ENCODE results near the gene CD200R1. TPM values are rescaled to one million over a fixed set of nuclear protein-coding genes. Genes with fewer than 3 reads are reported as not detected.

The CD200R1 gene
- total and polyA plus RNA-seq, 2 of the 8 experiments (the other 6 are each of a cell fraction or from before 2014, with no cell fraction given) = 0.02 TPM; not detected in 1

DNA sequence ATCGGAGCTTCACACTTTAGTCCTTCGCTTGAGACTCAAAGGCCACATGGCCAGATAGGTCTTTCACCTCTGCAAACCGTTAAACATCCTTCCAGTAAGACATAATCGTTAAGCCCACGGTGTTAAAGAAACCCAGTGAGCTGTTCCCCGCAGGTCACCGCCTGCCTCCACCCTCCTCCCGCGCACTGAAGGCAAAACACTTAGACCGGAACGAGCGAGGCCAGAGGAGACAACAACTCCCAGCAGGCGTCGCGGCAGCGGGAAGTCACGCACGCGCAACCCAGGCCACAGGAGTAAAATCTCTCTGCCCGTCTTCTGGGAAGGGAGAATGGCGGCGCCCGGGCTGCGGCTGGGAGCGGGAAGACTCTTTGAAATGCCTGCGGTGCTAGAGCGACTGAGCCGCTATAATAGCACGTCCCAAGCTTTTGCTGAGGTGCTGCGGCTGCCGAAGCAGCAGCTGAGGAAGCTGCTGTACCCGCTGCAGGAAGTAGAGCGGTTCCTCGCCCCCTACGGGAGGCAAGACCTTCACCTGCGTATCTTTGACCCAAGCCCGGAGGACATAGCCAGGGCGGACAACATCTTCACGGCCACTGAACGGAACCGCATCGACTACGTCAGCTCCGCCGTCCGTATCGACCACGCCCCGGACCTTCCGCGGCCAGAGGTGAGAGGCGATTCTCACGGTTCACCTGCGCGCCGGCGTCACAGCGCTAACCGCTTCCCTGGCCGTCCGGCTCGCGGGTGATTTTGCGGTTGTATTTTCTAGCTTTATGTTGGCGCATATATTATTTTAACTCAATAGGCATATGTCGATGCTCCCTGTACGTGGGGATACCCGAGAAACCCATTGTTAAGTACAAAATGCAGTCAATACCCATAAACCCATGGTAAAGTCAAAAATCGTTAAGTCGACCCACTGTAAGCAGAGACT, 16.0 kb upstream of the CD200R1 start, which contains the start of gene GTPBP8 (continued):
- 0 out of 2 replicates have a peak, but pooled peaks have one; percentile 24 for TF ChIP-seq ATF2 (IDR thresholded peaks at IDR 0.05; ENCODE audit: low read length)
- peak; percentile 25 to 46; a peak in 2 of 4 replicates for TF ChIP-seq HDAC2 (IDR thresholded peaks at IDR 0.05; ENCODE audit: borderline replicate concordance in 1 of 2, low read depth in 2 of 2, low read length in 2 of 2)
- TF ChIP-seq BACH1 (IDR thresholded peaks at IDR 0.05; ENCODE audit: low read length) = peak; percentile 55
- no peak for TF ChIP-seq CHD7 (IDR thresholded peaks at IDR 0.05; ENCODE audit: insufficient replicate concordance, low read length)
- TF ChIP-seq SP1 (IDR thresholded peaks at IDR 0.05; ENCODE audit: low read depth, low read length) = peak; percentile 43; the same call in 1 of the 2 replicates
- TF ChIP-seq KDM1A (IDR thresholded peaks at IDR 0.05; ENCODE audit: borderline replicate concordance, low read length) = no peak
- TF ChIP-seq TAF1 (IDR thresholded peaks at IDR 0.05; ENCODE audit: low read depth, low read length) = peak; percentile 96
